ENCODE results near the gene ABCG2. TPM values are rescaled to one million over a fixed set of nuclear protein-coding genes. Genes with fewer than 3 reads are reported as not detected.

Gene ABCG2
- total and polyA plus RNA-seq, 2 of the 8 experiments (the other 6 are each of a cell fraction or from before 2014, with no cell fraction given) = 2.4 to 4.6 TPM

DNA sequence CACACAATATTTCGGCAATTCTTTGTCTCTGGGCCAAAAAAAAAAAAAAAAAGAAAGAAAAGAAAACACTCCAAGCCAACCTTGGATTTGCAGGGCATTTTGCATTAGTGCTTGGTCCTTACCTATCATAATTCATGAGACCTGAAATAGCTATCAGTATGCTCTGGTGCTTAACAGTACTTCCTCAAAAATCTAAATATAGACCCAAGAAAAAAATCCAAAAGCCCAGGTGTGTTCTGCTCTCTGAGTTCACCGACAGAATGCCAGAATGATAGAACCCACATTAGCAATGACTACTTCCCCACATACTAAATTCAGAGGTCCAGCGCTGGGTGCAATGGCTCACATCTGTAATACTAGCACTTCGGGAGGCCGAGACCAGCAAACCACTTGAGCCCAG is 42.9 kb downstream of the ABCG2 start:
- Histone ChIP-seq H2BK5ac (ENCODE audit: low read depth, low read length) (no peak overlapping the region), H3K9ac (replicated peaks in 1 of 4; ENCODE audit: extremely low read depth in 1 of 4, low read depth in 3 of 4, low read length in 3 of 4) (no peak overlapping the region), H2AK5ac (ENCODE audit: low read depth, low read length) (no peak overlapping the region), H4K8ac (ENCODE audit: extremely low read depth, insufficient read depth, low read length) (no peak overlapping the region), H2BK20ac (ENCODE audit: low read length) (no peak overlapping the region), H2BK12ac (ENCODE audit: low read depth, low read length) (no peak overlapping the region), H3K27ac (ENCODE audit: low read depth, low read length) (no peak overlapping the region), H2BK15ac (ENCODE audit: low read length) (no peak overlapping the region), H3K4me2 (ENCODE audit: insufficient read depth in 1 of 2, low read depth in 2 of 2, low read length in 2 of 2) (no peak overlapping the region), H4K91ac (replicated peaks; ENCODE audit: insufficient read length, low read length) (no peak overlapping the region), H3K36me3 (ENCODE audit: control insufficient read depth in 2 of 4, insufficient read depth in 4 of 4, low read length in 3 of 4) (peaks cover 0 to 9% (median 2%) of the 10 kb centered on the region in 4 experiments; a peak in 3 of 8 replicates), H3K23ac (ENCODE audit: insufficient read length) (no peak overlapping the region), H4K5ac (ENCODE audit: insufficient read length, low read depth, low read length) (no peak overlapping the region), H3K18ac (ENCODE audit: extremely low read depth, low read length) (no peak overlapping the region), H2AFZ (ENCODE audit: low read length) (no peak overlapping the region), H3K27me3 (replicated peaks in 1 of 4; ENCODE audit: control insufficient read depth in 3 of 4, extremely low read depth in 1 of 4, insufficient read depth in 3 of 4, low read length in 3 of 4) (no peaks in the 10 kb centered on the region), H3K79me1 (ENCODE audit: low read depth, low read length) (no peaks in the 10 kb centered on the region), H3K4me3 (ENCODE audit: extremely low read depth in 1 of 4, insufficient read depth in 2 of 4, low read depth in 3 of 4, low read length in 4 of 4) (no peak overlapping the region), H3K9me3 (ENCODE audit: insufficient read depth in 2 of 2, low read depth in 1 of 2, low read length in 1 of 2) (peaks cover 14 to 16% of the 10 kb centered on the region in 2 experiments), H3K23me2 (ENCODE audit: low read depth, low read length) (no peaks in the 10 kb centered on the region), H3K56ac (replicated peaks; ENCODE audit: insufficient read length, low read depth, low read length) (no peak overlapping the region), H4K20me1 (replicated peaks in 1 of 2; ENCODE audit: control insufficient read depth in 1 of 2, insufficient read depth in 2 of 2, low read length in 2 of 2) (no peaks in the 10 kb centered on the region), H2BK120ac (replicated peaks; ENCODE audit: low read depth, low read length) (no peak overlapping the region), H3K79me2 (ENCODE audit: control insufficient read depth in 1 of 2, insufficient read depth in 2 of 2, low read length in 2 of 2) (no peaks in the 10 kb centered on the region), H3K4me1 (replicated peaks in 1 of 4; ENCODE audit: control insufficient read depth in 3 of 4, insufficient read depth in 4 of 4, low read length in 3 of 4) (no peaks in the 10 kb centered on the region), H3K4ac (replicated peaks; ENCODE audit: insufficient read length, low read depth, low read length) (no peak overlapping the region), H3K14ac (ENCODE audit: insufficient read length) (no peak overlapping the region)
- FAIRE-seq (no peak), DNase-seq (ENCODE audit: low read depth in 1 of 2, low spot score in 2 of 2) (no peak)
- ChIA-PET POLR2A (ENCODE audit: partially characterized antibody) (no interaction called here), CTCF (ENCODE audit: partially characterized antibody) (no interaction called here)
- 97% methylated on average over 4 of the region's 5 CpGs; no CpG with 5 or more reads in 1 of the 2 experiments for WGBS, 2 experiments (ENCODE audit: extremely low coverage in 1 of 2, insufficient coverage in 1 of 2, insufficient read length in 1 of 2, insufficient replicate concordance in 2 of 2, low coverage in 1 of 2, low lambda C conversion rate in 2 of 2, missing lambda C conversion rate in 1 of 2)
- TF ChIP-seq RFX5 (IDR thresholded peaks at IDR 0.05; ENCODE audit: borderline replicate concordance, low read depth, low read length) (no peak), EP300 (IDR thresholded peaks at IDR 0.05; ENCODE audit: borderline replicate concordance in 1 of 2, low read depth in 2 of 2, low read length in 2 of 2) (no peak), TEAD4 (IDR thresholded peaks at IDR 0.05; ENCODE audit: low read depth, low read length) (no peak), SRF (IDR thresholded peaks at IDR 0.05; ENCODE audit: low read depth, low read length) (no peak), ASH2L (IDR thresholded peaks at IDR 0.05; ENCODE audit: low read length) (no peak), SIRT6 (IDR thresholded peaks at IDR 0.05; ENCODE audit: low read length) (no peak), CREB1 (IDR thresholded peaks at IDR 0.05) (no peak), KDM1A (IDR thresholded peaks at IDR 0.05; ENCODE audit: borderline replicate concordance, low read length) (no peak), MAFK (IDR thresholded peaks at IDR 0.05; ENCODE audit: low read depth, low read length) (no peak), BACH1 (IDR thresholded peaks at IDR 0.05; ENCODE audit: low read length) (no peak), EZH2 (IDR thresholded peaks at IDR 0.05; ENCODE audit: low read depth, low read length, severe bottlenecking) (no peak), YY1 (IDR thresholded peaks at IDR 0.05; ENCODE audit: low read depth, low read length) (no peak), CHD2 (IDR thresholded peaks at IDR 0.05; ENCODE audit: low read length) (no peak), NRF1 (IDR thresholded peaks at IDR 0.05; ENCODE audit: low read depth, low read length) (no peak), JUND (IDR thresholded peaks at IDR 0.05; ENCODE audit: low read length) (no peak), TCF12 (IDR thresholded peaks at IDR 0.05; ENCODE audit: low read depth, low read length) (no peak)
- TF ChIP-seq, protein P1, sequence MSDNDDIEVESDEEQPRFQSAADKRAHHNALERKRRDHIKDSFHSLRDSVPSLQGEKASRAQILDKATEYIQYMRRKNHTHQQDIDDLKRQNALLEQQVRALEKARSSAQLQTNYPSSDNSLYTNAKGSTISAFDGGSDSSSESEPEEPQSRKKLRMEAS (IDR thresholded peaks at IDR 0.05) = no peak
